ENCODE results near the gene ANKS1B. TPM values are rescaled to one million over a fixed set of nuclear protein-coding genes. Genes with fewer than 3 reads are reported as not detected.

The ANKS1B gene
- total RNA-seq, 1 experiment from 2014 or later: 18.8 TPM

- intact Hi-C loops (cut with micrococcal nuclease): no loop called here
- TF ChIP-seq, protein P1, sequence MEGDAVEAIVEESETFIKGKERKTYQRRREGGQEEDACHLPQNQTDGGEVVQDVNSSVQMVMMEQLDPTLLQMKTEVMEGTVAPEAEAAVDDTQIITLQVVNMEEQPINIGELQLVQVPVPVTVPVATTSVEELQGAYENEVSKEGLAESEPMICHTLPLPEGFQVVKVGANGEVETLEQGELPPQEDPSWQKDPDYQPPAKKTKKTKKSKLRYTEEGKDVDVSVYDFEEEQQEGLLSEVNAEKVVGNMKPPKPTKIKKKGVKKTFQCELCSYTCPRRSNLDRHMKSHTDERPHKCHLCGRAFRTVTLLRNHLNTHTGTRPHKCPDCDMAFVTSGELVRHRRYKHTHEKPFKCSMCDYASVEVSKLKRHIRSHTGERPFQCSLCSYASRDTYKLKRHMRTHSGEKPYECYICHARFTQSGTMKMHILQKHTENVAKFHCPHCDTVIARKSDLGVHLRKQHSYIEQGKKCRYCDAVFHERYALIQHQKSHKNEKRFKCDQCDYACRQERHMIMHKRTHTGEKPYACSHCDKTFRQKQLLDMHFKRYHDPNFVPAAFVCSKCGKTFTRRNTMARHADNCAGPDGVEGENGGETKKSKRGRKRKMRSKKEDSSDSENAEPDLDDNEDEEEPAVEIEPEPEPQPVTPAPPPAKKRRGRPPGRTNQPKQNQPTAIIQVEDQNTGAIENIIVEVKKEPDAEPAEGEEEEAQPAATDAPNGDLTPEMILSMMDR (IDR thresholded peaks at IDR 0.05; ENCODE audit: unreplicated experiment): no peak
- no peak overlapping the region for H3K4me3 Mint-ChIP-seq (ENCODE audit: unreplicated experiment)
- ChIA-PET POLR2A (no interaction called here), CTCF (interaction anchor here (0.5 to 3.2 kb wide), 2 partner anchors 14 to 17 kb away, joined by 3 to 16 read pairs; no protein-coding TSS in a partner anchor)
- no peak for DNase-seq (ENCODE audit: unreplicated experiment)
- no TSS peak for BruUV-seq (replicated peaks)
- peaks cover 8% of the 10 kb centered on the region for H3K9me3 Mint-ChIP-seq (ENCODE audit: unreplicated experiment)
- no peak overlapping the region for H3K27ac Mint-ChIP-seq (ENCODE audit: low read depth, unreplicated experiment)
- H3K4me1 Mint-ChIP-seq (ENCODE audit: insufficient read depth, unreplicated experiment): peaks cover 6% of the 10 kb centered on the region
- no peaks in the 10 kb centered on the region for H3K27me3 Mint-ChIP-seq (ENCODE audit: insufficient read depth, unreplicated experiment)
- no peaks in the 10 kb centered on the region for H3K36me3 Mint-ChIP-seq (ENCODE audit: insufficient read depth, unreplicated experiment)
These were observed 955.0 kb downstream of the ANKS1B start for GRCh38 chr12:99029511-99030271.

- intact Hi-C loops (cut with micrococcal nuclease): no loop called here
- peaks cover 5% of the 10 kb centered on the region for H3K9me3 Mint-ChIP-seq (ENCODE audit: unreplicated experiment)
- peak overlapping the region; percentile 57 for H3K27ac Mint-ChIP-seq (ENCODE audit: low read depth, unreplicated experiment)
- peak; percentile 87 for DNase-seq (ENCODE audit: unreplicated experiment)
- POLR2A ChIA-PET: no interaction called here
- no TSS peak for BruUV-seq (replicated peaks)
- TF ChIP-seq, protein P1 (IDR thresholded peaks at IDR 0.05; ENCODE audit: unreplicated experiment): no peak
- peaks cover 6% of the 10 kb centered on the region for H3K36me3 Mint-ChIP-seq (ENCODE audit: insufficient read depth, unreplicated experiment)
- H3K27me3 Mint-ChIP-seq (ENCODE audit: insufficient read depth, unreplicated experiment): no peaks in the 10 kb centered on the region
- CTCF ChIA-PET: interaction anchor here (0.7 to 3.2 kb wide), 5 partner anchors 11 to 328 kb away, joined by 3 to 16 read pairs (median 4); no protein-coding TSS in a partner anchor
- no peak overlapping the region for H3K4me3 Mint-ChIP-seq (ENCODE audit: unreplicated experiment)
- peaks cover 6% of the 10 kb centered on the region for H3K4me1 Mint-ChIP-seq (ENCODE audit: insufficient read depth, unreplicated experiment)
These were observed 957.3 kb downstream of the ANKS1B start for GRCh38 chr12:99027461-99027860.

DNA sequence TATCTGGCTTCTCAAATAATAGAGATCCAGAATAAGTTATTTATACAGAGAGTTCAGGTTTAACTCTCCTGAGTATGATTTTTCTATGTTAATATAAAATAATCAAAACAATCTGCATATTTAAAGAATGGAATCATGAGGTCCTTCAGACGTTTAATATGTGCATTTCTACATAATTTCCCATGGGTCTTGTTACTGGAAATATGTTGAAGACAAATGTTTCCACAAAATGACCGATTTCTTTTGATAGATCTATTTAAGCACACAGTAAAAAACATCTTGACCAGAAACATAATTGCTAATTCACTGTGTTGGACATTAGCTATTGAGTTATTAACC is 957.7 kb downstream of the ANKS1B start:
- BruUV-seq (replicated peaks): no TSS peak
- DNase-seq (ENCODE audit: unreplicated experiment): no peak
- no peaks in the 10 kb centered on the region for H3K27me3 Mint-ChIP-seq (ENCODE audit: insufficient read depth, unreplicated experiment)
- TF ChIP-seq, protein P1 (IDR thresholded peaks at IDR 0.05; ENCODE audit: unreplicated experiment): no peak
- POLR2A ChIA-PET: no interaction called here
- peaks cover 6% of the 10 kb centered on the region for H3K4me1 Mint-ChIP-seq (ENCODE audit: insufficient read depth, unreplicated experiment)
- intact Hi-C loops (cut with micrococcal nuclease): no loop called here
- H3K27ac Mint-ChIP-seq (ENCODE audit: low read depth, unreplicated experiment): peak overlapping the region; percentile 57
- H3K9me3 Mint-ChIP-seq (ENCODE audit: unreplicated experiment): peaks cover under 1% of the 10 kb centered on the region
- H3K36me3 Mint-ChIP-seq (ENCODE audit: insufficient read depth, unreplicated experiment): peaks cover 6% of the 10 kb centered on the region
- CTCF ChIA-PET: interaction anchor here (1.3 to 1.8 kb wide), 2 partner anchors 13 to 28 kb away, joined by 3 to 6 read pairs; no protein-coding TSS in a partner anchor
- no peak overlapping the region for H3K4me3 Mint-ChIP-seq (ENCODE audit: unreplicated experiment)

DNA sequence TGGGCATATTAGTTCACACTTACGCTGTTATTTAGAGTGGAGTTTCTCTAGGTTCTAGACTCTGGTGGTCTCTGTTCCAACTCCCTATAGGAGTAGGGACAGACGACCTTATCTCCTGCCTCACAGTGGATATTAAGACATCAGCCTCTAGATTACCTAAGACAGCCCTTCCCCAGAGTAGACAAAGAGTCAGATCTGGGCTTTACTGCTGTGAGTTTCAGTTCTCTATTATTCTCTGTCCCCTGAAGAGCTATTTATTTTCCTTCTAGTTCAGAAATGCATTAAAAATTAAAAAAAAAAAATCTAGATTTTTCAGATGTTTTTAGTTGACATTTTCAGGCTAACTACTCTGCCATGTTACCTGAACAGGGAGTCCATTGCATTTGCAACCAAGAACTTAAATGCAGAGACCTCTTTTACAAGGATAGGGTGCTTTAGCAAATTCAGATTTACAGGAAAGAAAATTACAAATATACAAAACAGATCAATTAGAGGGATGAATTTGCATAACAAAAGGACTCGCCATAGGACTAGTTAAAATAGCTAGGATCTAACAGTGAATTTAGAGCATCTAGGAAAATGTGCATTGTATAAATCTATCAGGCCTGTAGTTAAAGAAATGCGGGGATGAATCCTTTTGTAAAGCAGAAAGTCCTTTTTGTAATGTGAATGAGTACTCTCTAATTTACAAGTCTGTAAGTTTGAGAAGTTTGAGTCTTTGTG is 958.2 kb downstream of the ANKS1B start:
- no peak for DNase-seq (ENCODE audit: unreplicated experiment)
- Mint-ChIP-seq H3K9me3 (ENCODE audit: unreplicated experiment) (no peaks in the 10 kb centered on the region), H3K27me3 (ENCODE audit: insufficient read depth, unreplicated experiment) (no peaks in the 10 kb centered on the region), H3K36me3 (ENCODE audit: insufficient read depth, unreplicated experiment) (peaks cover 6% of the 10 kb centered on the region), H3K4me3 (ENCODE audit: unreplicated experiment) (no peak overlapping the region), H3K27ac (ENCODE audit: low read depth, unreplicated experiment) (no peak overlapping the region), H3K4me1 (ENCODE audit: insufficient read depth, unreplicated experiment) (peaks cover 6% of the 10 kb centered on the region)
- no TSS peak for BruUV-seq (replicated peaks)
- ChIA-PET CTCF (interaction anchor here (0.6 to 1.8 kb wide), 2 partner anchors 28 to 552 kb away, joined by 6 read pairs; no protein-coding TSS in a partner anchor), POLR2A (no interaction called here)
- TF ChIP-seq, protein P1 (IDR thresholded peaks at IDR 0.05; ENCODE audit: unreplicated experiment): no peak
- intact Hi-C loops (cut with micrococcal nuclease): no loop called here

All from MCF 10A (cell line).